NCI-H446 treated with DMSO at 0.1 percent for 48 hours (cell line): Measurements from ENCODE around the gene RIOX2.

ENCODE experiments used
- DNase-seq: peaks from one replicate; lab custom pipeline; 2025; lab: John Stamatoyannopoulos, UW

Gene RIOX2

DNA sequence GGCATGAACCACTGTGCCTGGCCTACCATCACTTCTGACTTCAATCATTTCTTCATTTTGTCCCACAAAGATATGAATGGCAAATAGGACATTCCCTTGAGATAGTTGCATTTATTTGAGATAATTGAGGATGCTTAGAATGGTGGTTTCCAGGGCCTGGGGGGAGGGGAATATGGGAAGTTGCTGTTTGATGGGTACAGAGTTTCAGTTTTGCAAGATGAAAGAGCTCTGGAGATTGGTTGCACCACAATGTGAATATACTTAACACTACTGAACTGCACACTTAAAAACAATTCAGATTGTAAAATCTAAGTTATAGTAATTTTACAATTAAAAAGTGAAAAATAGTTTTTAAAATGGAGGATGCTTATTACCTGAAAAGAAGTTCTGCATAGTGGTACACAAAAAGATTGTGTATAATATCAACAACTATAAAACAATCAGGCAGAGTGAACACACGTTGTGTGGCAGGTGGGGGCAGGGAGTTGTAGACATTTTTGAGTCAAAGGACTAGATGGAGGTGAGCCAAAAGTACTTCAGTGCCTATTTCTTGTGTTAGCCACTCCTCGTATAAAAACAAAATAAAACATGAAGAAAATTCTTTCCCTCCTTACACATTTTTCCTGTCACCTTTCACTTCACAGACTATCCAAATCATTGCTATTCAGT lies 18.5 kb upstream of the RIOX2 start:
- DNase-seq: no peak

DNA sequence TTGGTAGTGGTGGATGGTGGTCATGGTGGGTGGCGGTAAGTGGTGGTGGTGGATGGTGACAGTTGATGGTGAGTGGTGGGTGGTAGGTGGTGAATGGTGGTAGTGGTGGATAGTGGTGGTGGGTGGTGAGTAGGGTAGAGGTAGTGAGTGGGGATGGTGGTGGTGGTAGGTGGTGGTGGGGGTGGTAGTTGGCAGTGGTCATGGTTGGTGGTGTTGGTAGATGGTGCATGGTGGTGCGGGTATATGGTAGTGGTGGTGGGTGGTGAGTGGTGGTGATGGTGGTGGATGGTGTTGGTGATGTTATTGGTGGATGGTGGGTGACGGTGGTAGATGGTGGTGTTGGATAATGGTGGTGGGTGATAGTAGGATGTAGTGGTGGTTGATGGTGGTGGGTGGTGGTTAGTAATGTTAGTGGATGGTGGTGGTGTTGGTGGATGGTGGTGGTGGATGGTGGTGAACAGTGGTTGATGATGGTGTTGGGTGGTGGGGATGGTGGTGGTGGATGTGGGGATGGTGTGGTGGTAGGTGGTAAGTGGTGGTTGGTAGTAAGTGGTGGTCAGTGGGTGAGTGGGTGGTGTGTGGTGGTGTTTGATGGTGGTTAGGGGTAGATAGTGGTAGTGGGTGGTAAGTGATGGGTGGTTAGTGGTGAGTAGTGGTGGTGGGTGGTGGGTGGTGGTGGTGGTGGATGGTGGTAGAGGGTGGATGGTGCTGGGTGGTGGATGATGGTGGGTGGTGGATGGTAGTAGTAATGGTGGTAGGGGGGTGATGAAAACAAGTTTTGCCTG lies 16.7 kb upstream of the RIOX2 start:
- DNase-seq: no peak

DNA sequence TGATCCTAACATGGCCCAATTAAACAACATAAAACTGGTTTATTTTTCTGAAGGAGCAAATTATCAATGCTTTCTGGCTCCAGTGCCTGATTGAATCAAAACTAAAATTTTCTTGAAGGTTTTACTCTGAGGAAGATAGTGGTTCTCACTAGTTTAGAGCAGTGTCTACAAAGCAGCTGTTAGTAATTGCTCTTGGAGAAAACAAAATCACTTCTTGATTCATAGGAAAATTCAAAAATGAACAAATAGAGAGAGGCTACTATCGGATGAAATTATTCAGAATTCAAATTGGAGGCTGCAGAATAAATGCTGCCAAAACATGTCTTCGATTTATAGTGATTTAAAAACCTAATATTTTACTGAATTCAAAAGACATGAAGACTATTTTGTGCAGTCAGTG lies 15.1 kb upstream of the RIOX2 start:
- no peak for DNase-seq

DNA sequence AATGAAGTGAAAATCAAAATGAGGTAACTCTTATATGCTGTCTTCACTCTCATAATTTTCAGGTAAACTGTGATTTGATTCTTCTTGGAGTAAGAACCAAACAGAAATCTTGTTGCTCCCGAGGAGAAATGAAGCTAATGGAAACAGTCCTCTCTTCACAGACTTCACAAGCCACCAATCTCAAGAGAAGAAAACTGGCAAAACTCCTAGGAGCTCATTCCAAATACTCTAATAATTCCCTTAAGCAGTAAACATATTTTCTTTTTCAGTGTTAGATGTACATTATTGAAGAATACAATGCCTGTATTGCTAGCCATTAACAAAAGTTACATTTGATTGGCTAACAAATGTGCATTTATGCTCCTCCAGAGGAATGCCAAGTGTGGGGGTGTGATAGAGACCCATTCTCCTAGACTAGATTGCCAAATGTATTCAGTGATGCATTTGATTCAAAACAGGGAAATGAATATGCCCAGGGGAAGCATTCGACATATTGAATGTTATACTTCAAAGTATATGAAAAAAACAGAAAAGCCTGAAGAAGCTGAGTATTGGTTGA lies 11.8 kb upstream of the RIOX2 start:
- peak; percentile 83 for DNase-seq

DNA sequence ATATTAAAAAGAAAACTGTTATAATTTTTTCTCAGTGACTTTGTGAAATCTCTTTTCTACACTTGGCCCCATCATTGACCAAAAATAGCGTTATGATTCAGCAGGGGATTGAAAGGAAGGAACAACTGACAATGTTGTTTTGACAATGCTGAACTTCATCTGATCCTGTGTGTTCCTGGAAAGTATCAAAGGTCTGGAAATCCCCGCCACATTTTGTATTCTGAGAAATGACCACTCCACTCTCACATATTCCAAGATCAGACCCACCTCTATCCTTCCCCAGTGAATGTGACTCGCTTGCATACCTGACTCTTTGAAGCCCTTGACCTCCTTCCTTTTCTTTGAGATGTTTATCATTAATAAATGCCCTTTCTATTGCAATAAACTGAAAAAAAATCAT lies 9.7 kb upstream of the RIOX2 start:
- DNase-seq: no peak

DNA sequence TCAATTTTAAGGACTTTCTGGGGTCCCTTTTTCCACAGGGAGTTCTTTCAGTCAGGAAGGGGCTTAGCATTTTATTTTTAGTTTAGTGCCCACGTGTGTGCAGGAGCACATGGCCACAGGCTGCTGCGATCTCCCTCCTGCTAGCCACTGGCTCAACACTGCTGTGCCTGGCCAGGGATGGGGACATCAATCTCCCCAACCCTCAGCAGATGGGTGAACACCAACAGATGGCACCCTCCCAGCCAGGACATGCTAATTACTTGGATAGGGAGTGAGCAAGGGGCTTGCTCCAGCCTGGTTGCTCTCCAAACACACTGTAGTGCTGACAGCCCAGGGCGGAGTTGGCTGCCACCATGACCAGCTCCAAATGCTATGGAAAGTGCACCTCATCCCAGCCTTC lies 7.4 kb upstream of the RIOX2 start:
- peak; percentile 97 for DNase-seq

DNA sequence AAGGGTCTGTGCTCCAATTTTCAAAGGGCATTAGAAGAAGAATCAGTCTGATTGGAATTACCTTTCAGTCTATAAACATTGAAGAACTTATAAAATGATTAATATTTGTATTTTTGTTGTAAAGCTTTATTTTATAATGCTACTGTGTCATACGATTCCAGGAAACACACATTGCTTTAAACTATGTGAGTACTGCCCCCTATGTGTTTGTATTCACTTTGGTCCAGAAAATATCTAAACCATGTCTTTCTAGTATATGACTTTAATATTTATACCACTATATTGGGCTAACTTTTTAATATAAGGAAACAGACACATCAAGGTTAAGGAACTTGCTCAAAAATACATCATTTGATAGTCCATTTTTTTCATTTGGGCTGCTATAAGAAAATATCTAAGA lies 3.2 kb upstream of the RIOX2 start:
- no peak for DNase-seq

DNA sequence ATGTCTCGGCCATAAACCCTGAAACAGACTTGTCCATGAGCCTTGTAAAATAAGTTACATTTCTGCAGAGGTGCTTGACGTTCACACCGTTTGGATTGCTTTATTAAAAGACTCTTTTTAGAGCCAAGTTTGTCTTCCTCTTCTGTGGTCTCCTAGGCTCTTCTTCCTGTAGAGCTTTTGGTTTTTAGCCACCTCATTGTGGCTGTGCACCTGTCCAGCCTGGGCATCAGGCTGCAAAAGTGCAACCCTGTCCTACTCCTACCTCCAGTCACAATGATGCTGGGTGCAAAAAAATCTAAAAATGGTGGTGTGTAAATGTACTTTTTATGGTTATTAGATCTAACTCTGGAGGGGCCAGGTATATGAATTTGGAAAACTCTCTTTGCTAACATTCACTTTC lies 2.8 kb upstream of the RIOX2 start:
- DNase-seq: no peak

DNA sequence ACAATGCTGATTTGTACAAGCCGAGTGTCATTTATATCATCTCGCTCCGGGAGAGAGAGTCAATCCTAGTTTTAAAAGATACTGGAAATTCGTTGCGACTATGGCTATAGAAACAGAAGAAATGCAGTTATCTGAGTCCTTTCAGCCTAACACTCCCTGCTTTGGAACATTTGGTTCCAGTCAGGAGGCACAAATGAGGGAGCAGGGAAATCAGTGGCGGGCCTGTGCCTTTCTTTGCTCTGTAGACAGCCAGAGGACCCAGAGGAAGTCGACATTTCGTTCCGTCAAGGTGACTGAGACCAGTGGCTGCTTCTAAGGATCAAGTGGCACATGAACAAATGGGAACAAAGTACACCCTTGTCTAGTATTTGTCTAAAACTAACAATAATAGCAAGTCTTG lies 745 bp upstream of the RIOX2 start:
- DNase-seq: no peak

DNA sequence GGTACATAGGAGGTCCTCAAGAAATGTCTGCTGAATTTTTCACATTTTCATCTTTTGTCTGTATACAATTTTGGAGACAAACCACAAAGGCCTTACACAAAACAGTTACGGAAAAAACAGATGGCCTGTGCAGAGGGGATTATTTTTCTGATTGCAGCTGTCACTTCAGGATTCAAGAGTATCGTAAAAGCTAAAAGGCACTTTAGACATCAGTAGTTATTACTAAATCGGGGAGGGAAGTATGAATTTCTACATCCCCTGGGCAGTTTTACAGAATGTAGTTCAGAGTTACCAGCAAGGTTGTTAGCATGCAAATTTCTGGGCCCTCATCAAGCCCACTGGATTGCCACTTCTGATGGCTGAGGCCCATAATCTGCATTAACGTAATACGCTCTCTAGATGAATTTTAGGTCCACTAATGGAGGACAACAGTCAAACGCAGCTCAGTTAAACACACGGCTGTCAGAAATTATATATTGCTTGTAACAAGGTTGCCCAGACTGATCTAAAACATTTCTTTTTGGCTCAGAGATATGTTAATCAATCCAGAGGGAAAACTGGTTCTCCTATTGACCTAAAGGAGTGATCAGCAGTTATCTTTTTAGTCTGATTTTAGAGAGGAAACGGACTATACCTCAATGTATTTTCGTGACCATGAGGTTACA lies 1.1 kb downstream of the RIOX2 start:
- DNase-seq: peak; percentile 25

DNA sequence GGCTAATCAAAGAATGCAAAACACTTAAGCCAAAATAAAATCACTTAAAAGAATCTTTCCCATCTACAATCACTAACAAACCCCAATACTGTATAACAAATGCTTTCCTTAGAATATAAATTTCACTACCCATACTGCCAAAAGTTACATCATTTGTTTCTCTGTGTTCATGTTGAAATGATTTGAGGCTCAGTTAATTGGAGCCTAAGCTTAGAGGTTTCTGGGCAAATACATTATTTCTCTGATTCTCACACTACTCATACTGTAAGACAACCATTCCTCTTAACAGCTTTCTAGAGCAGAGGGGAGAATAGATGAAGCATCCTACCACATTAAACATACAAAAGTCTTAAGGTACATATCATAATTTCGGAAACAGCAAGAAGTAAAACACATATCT lies 2.1 kb downstream of the RIOX2 start:
- DNase-seq: peak; percentile 57

DNA sequence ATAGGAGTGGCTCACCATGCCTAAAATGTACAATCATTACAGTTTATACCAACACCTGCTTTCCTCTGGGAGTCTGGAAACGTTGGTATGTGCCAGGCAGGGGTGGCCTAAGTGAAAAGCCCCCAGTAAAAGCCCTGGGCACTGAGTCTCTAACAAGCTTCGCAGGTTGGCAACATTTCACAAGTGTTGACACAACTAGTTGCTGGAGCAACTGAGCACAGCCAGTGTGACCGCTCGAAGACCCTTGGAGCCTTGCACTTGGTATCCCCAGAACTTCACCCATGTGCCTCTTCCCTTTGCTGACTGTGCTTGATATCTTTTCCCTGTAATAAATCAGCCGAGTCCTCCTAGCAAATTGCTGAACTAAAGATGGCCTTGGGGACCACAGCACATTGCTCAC lies 2.7 kb downstream of the RIOX2 start:
- DNase-seq: peak; percentile 79

DNA sequence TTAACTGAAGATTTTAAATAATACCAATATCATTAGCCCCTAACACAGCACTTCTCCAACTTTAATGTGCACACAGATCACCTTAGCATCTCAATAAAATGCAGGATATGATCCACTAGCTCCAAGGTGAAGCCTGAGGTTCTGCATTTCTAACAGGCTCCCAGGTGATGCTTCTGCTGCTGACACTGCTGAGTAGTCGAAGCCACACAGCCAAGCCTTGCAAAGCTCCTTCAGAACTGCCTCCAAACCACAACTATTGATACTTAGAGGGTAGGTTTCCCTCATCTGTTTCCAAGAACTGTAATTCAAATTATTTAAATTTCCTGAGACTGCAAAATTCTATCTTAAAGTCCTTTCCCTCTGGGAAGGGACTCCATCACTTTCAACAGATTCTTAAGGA lies 3.9 kb downstream of the RIOX2 start:
- no peak for DNase-seq

DNA sequence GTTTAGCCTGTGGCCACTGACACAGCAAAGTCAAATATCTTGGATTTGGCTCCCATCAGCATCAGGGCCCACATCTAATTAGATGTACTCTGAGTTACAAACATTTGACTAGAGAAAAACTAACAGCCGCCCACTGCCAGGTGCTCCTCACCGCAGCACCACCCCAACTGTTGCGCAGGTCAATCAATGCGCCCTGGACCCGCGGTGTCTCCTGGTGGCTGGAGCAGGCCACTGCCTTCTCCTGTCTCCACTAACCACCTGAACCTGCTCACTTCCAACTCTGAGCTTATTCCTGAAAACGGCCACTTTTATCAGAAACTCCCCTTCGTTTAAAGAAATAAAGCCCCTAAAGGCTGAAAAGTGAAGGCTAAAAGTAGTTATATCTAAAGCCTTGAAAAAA lies 4.3 kb downstream of the RIOX2 start:
- no peak for DNase-seq

DNA sequence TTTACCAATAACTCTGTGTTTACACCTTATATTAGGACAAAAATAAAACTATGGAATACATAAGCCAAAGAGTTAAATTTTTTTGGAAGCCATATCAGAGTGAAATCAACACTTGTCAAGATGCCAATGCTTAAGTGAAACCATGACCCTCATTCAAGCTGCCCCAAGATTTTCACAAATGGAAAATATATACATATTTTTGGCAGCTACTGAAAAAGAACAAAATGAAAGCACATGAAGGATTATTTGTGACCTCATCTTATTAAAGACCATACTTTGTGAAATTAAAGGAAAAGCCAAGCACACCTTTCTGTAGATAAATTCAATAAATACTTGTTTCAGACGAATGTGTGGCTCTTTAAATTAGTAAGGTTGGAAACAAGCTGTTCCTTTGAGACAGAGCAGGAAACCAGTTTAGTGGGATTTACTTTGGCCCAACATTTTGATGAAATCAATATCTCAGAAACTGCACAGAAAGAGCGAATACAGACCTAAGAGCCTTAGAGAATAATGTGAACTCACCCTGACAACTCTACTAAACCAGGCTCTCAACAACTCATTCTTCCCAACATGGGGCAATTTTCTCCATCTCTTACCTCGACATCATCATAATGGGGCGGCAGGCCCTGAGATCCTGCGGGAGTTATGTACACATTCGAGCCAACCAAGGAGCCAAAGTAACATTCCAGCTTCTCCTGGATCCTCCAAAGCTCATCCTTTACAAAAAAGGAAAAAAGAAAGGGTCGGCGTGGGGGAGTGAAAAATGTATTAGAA lies 11.1 kb downstream of the RIOX2 start:
- DNase-seq: peak; percentile 84

DNA sequence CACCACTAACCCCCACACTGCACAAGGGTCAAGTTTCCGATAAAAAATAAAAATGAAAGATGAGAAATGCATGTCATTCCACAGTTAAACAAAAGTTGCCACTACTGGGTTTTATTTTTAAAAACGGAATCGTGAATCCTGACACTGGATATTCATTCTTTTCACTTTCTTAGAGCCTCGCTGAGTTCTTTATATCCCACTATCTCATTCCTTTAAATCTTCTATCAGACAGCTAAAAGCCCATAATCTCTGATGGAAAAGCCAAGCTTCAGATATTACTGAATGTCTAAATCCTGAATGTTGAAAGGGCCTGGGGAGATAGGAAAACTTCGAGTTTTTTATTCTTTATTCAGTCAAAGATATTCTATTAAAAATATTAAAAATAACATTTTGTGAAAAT lies 11.7 kb downstream of the RIOX2 start:
- DNase-seq: no peak

DNA sequence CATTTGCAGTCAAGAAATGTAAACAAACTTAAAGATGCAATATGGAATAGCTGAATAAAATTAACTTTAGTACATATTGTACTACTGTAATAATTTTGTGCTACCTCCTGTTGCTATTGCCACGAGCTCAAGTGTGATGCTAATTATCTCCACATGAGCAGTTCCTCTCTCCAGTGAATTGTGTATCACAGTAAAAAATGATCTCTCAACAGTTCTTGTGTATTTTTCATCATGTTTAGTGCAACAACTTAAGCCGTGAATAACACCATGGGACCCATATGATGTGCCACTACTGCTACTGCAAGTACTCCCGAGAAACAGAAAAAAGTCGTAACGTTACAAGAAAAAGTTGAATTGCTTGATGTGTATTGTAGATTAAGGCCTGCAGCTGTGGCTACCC lies 12.4 kb downstream of the RIOX2 start:
- DNase-seq: no peak

DNA sequence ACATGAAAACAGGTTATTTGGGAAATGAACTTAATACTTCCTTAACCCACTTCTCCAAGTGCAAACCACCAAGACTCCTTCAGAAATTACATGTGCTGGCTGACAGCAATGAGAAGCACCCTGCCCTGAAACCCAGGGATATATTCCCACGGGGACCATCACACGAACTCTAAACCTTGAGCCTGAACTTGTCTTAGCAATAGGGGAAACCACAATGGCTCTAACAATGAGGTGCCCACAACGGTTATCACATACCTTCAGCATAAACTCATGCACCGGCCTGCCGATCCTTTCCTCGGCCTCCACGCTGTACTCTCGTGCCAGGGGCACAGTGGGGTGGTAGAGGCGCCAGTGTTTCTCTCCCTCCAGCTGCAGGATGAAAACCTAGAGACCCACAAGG lies 13.4 kb downstream of the RIOX2 start:
- no peak for DNase-seq

DNA sequence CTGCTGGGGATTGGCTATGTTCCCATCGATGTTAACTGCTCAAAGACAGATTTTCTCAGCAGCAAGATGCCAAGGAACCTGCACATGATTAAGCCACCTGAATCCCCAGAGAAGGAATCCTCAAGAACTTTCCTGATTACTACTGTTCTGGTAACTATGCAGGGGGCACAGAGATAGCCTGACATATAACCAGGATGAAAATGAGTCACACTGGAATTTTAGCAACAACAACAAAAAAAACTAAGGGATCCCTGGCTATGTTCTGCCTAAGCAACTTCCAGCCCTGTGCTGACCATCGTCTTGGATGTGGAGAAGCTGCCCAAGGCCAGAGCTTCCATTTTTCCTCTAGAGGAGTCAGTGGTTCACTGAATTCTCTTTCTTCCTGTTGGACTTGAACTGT lies 13.8 kb downstream of the RIOX2 start:
- peak; percentile 29 for DNase-seq

DNA sequence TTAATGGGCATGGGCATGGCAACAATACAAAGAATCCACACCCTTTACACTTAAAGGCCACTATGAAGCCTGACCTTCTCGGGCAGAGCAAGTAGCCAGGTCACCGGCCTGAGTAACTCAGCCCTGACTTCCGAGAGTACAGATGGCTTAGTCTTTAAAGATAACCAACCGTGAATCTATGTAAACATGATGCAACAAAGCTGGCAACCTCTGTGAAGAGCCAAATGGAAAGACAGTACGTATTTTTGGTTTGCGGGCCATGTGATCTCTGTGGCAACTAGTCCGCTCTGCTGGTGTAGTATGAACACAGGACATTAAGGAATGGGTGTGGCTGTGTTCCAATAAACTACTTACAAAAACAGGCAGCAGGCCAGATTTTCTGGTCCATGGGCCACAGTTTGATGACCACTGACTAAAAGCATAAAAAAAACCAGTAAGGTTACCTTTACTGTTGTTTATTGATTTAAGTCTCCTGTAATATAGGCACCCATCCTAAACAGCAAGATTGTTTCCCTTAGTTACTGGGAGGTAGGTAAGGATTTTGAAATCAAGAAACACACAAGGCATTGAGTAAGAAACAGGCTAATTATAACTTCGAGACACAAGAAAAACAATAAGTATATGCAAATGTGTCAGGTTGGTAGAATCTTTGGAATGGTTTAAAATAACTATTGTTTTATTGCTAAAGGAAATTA lies 14.5 kb downstream of the RIOX2 start:
- peak; percentile 96 for DNase-seq

DNA sequence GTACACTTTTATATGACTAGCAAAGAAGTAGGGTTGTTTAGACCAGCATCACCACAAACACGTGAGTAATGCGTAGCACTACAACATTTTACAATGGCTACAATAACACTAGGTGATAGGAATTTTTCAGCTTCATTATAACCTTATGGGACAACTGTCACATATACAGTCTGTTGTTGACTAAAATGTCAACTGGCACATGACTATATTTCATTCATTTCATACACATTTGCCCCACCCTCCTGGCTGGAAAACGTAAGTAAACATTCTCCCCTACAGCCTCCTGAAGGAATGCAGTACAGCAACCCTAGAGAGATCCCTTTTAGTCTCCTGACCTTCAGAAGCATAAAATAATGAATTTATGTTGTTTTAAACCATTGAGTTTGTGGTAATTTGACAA lies 16.2 kb downstream of the RIOX2 start:
- DNase-seq: no peak
